C4-2B (cell line): Measurements from ENCODE around the gene AUTS2.

Experiments used
- CTCF ChIP-seq: fragments of 450-650 bp; conservative IDR thresholded peaks from 2 replicates; pipeline ENCODE4 v1.5.1; 2017; ENCODE audit warnings: mild to moderate bottlenecking
- ZFX ChIP-seq: fragments of 450-650 bp; IDR thresholded peaks from 2 replicates; pipeline ENCODE4 v1.6.1; 2017

- TF ChIP-seq CTCF (no peak), ZFX (no peak)
Observed at GRCh38 chr7:69706070-69706469, 107.8 kb downstream of the AUTS2 start.
